ENCODE data around the gene HIPK3. TPM values are rescaled to one million over a fixed set of nuclear protein-coding genes. Genes with fewer than 3 reads are reported as not detected.
A peak's percentile ranks its signal among the peaks of the same experiment; 100 is the strongest.
"Not testable (repeated sequence)": the region's sequence is repeated elsewhere in the genome, so short reads cannot be mapped to it uniquely, and the experiment has no call there.

Gene HIPK3
- 10 to 100 TPM; 24.4 to 31.2 TPM for total RNA-seq

- Mint-ChIP-seq H3K36me3 (peaks cover 11 to 19% of the 10 kb centered on the region in 2 donors), H3K27ac (peak within 1 kb of the TSS; percentile 94 to 99), H3K9me3 (peaks cover 0 to 4% of the 10 kb centered on the region in 2 donors)
- ATAC-seq (peak; percentile 82 to 83), DNase-seq (ENCODE audit: low spot score in 2 of 2) (peak; percentile 79 to 83)
These were observed at the start of gene HIPK3 for GRCh38 chr11:33257160-33257896. Gene HIPK3, plus strand, starts transcription at chr11:33257381.

- no peaks in the 10 kb centered on the region for H3K36me3 Mint-ChIP-seq
- ATAC-seq (no peak), DNase-seq (ENCODE audit: low spot score in 2 of 2) (no peak)
- no peaks in the 10 kb centered on the region for H3K9me3 Mint-ChIP-seq
- no peak overlapping the region for H3K27ac Mint-ChIP-seq
These were observed 49.7 kb upstream of the HIPK3 start for GRCh38 chr11:33207408-33207985.

GRCh38 chr11:33208150-33208549, 49.0 kb upstream of the HIPK3 start:
- DNase-seq (ENCODE audit: low spot score in 2 of 2), result no peak
- H3K27ac Mint-ChIP-seq, result no peak overlapping the region
- no peaks in the 10 kb centered on the region for H3K9me3 Mint-ChIP-seq
- H3K36me3 Mint-ChIP-seq, result no peaks in the 10 kb centered on the region
- ATAC-seq, result no peak

GRCh38 chr11:33211153-33211552, 46.0 kb upstream of the HIPK3 start:
- DNase-seq (ENCODE audit: low spot score in 2 of 2) (no peak), ATAC-seq (no peak)
- Mint-ChIP-seq H3K36me3 (no peaks in the 10 kb centered on the region), H3K9me3 (peaks cover 4 to 6% of the 10 kb centered on the region in 2 donors), H3K27ac (no peak overlapping the region)

- DNase-seq (ENCODE audit: low spot score in 2 of 2), result no peak
- Mint-ChIP-seq H3K9me3 (peaks cover 4 to 6% of the 10 kb centered on the region in 2 donors), H3K36me3 (no peaks in the 10 kb centered on the region), H3K27ac (no peak overlapping the region)
- no peak for ATAC-seq
These were observed 45.6 kb upstream of the HIPK3 start for GRCh38 chr11:33211580-33211979.

GRCh38 chr11:33214187-33214586, 43.0 kb upstream of the HIPK3 start:
- DNase-seq (ENCODE audit: low spot score in 2 of 2), result no peak
- ATAC-seq, result no peak
- Mint-ChIP-seq H3K27ac (no peak overlapping the region), H3K36me3 (no peaks in the 10 kb centered on the region), H3K9me3 (peaks cover 4 to 6% of the 10 kb centered on the region in 2 donors)

GRCh38 chr11:33214767-33215166, 42.4 kb upstream of the HIPK3 start:
- Mint-ChIP-seq H3K27ac (no peak overlapping the region), H3K9me3 (peaks cover 4 to 6% of the 10 kb centered on the region in 2 donors), H3K36me3 (no peaks in the 10 kb centered on the region)
- no peak for DNase-seq (ENCODE audit: low spot score in 2 of 2)
- ATAC-seq, result no peak

GRCh38 chr11:33216676-33217075, 40.5 kb upstream of the HIPK3 start:
- DNase-seq (ENCODE audit: low spot score in 2 of 2); H3K36me3 Mint-ChIP-seq; ATAC-seq; H3K9me3 Mint-ChIP-seq; H3K27ac Mint-ChIP-seq: not testable (repeated sequence)

GRCh38 chr11:33222052-33222750, 35.0 kb upstream of the HIPK3 start:
- Mint-ChIP-seq H3K36me3 (no peaks in the 10 kb centered on the region), H3K9me3 (no peaks in the 10 kb centered on the region), H3K27ac (no peak overlapping the region)
- DNase-seq (ENCODE audit: low spot score in 2 of 2) (no peak), ATAC-seq (no peak)

GRCh38 chr11:33225371-33225770, 31.8 kb upstream of the HIPK3 start:
- H3K36me3 Mint-ChIP-seq, result no peaks in the 10 kb centered on the region
- no peak for ATAC-seq
- no peaks in the 10 kb centered on the region for H3K9me3 Mint-ChIP-seq
- no peak for DNase-seq (ENCODE audit: low spot score in 2 of 2)
- H3K27ac Mint-ChIP-seq, result no peak overlapping the region

- Mint-ChIP-seq H3K9me3 (no peaks in the 10 kb centered on the region), H3K36me3 (no peaks in the 10 kb centered on the region), H3K27ac (no peak overlapping the region)
- no peak for DNase-seq (ENCODE audit: low spot score in 2 of 2)
- ATAC-seq, result no peak
These were observed 29.5 kb upstream of the HIPK3 start for GRCh38 chr11:33227578-33228261.

GRCh38 chr11:33234397-33235190, 22.6 kb upstream of the HIPK3 start:
- DNase-seq (ENCODE audit: low spot score in 2 of 2) (no peak), ATAC-seq (no peak)
- Mint-ChIP-seq H3K36me3 (no peaks in the 10 kb centered on the region), H3K9me3 (no peaks in the 10 kb centered on the region), H3K27ac (no peak overlapping the region)

- H3K27ac Mint-ChIP-seq, result no peak overlapping the region
- H3K9me3 Mint-ChIP-seq, result no peaks in the 10 kb centered on the region
- no peak for ATAC-seq
- H3K36me3 Mint-ChIP-seq, result no peaks in the 10 kb centered on the region
- no peak for DNase-seq (ENCODE audit: low spot score in 2 of 2)
These were observed 20.1 kb upstream of the HIPK3 start for GRCh38 chr11:33237039-33237597.

- no peak for ATAC-seq
- no peak for DNase-seq (ENCODE audit: low spot score in 2 of 2)
- Mint-ChIP-seq H3K27ac (no peak overlapping the region), H3K36me3 (peaks cover 0 to 5% of the 10 kb centered on the region in 2 donors), H3K9me3 (peaks cover 4 to 6% of the 10 kb centered on the region in 2 donors)
These were observed 14.6 kb upstream of the HIPK3 start for GRCh38 chr11:33242575-33242974.

GRCh38 chr11:33243654-33244053, 13.5 kb upstream of the HIPK3 start:
- not testable (repeated sequence) for ATAC-seq; DNase-seq (ENCODE audit: low spot score in 2 of 2); H3K27ac Mint-ChIP-seq; H3K9me3 Mint-ChIP-seq; H3K36me3 Mint-ChIP-seq

- H3K27ac Mint-ChIP-seq, result no peak overlapping the region
- DNase-seq (ENCODE audit: low spot score in 2 of 2) (no peak), ATAC-seq (no peak)
- no peaks in the 10 kb centered on the region for H3K36me3 Mint-ChIP-seq
- no peaks in the 10 kb centered on the region for H3K9me3 Mint-ChIP-seq
These were observed 8.7 kb upstream of the HIPK3 start for GRCh38 chr11:33248416-33248971.
